ENCODE data around the gene NYAP2.

DNA sequence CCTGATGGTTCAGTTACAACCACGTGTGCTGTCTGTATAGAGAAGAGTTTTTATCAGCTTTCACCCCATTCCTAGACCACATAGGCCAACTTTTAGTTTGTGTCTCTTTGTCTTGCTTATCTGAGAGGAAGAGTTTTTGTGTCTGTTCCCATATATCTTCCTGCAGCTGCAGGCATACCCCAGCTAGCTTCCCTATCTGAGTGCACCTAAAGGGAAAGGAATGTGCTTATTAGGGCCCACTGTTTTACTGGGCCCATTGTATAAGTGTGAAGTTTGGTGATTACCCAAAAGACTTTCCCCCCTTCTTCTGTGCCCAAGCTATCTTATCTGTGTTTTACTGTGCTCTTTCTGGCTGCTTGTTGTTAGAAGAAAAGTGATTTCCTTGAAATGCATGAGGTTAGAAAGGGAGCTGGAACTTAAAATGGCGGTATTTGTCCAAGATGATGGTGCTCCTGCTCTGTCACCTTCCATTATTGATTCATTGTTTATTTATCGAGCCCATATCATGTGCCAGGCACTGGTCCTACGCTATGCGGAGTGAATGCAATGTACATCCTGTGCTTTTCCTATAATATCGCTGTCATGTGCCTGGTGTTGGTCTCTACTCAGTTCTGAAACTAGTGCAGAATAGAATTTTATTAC, 57.2 kb downstream of the NYAP2 start:
- TF ChIP-seq, protein P1, sequence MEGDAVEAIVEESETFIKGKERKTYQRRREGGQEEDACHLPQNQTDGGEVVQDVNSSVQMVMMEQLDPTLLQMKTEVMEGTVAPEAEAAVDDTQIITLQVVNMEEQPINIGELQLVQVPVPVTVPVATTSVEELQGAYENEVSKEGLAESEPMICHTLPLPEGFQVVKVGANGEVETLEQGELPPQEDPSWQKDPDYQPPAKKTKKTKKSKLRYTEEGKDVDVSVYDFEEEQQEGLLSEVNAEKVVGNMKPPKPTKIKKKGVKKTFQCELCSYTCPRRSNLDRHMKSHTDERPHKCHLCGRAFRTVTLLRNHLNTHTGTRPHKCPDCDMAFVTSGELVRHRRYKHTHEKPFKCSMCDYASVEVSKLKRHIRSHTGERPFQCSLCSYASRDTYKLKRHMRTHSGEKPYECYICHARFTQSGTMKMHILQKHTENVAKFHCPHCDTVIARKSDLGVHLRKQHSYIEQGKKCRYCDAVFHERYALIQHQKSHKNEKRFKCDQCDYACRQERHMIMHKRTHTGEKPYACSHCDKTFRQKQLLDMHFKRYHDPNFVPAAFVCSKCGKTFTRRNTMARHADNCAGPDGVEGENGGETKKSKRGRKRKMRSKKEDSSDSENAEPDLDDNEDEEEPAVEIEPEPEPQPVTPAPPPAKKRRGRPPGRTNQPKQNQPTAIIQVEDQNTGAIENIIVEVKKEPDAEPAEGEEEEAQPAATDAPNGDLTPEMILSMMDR (conservative IDR thresholded peaks at IDR 0.05 in 1 of 2, IDR thresholded peaks at IDR 0.05 in 1 of 2; ENCODE audit: low read depth in 1 of 2, low read length in 2 of 2), result no peak
- no peak for TF ChIP-seq EZH2 (IDR thresholded peaks at IDR 0.05; ENCODE audit: low read length, missing control alignments)
